ENCODE results near the gene TTBK2. TPM values are rescaled to one million over a fixed set of nuclear protein-coding genes. Genes with fewer than 3 reads are reported as not detected.

The TTBK2 gene
- total and polyA plus RNA-seq, 2 donors (not counting 3 experiments of a cell fraction or from before 2014, with no cell fraction given), result 4.4 to 17.1 TPM

GRCh38 chr15:42723068-42723467, 197.5 kb downstream of the TTBK2 start:
- FAIRE-seq, result peak; percentile 28
- H3K9me1 ChIP-seq (replicated peaks; ENCODE audit: control insufficient read depth, extremely low read depth, insufficient read depth, low read length), result no peaks in the 10 kb centered on the region
- dilution Hi-C loops (cut with MboI; ENCODE audit: extremely low pct_ligation_motif_present, low sequenced_read_pairs), result no loop called here

More at GRCh38 chr15:42723068-42723467, 197.5 kb downstream of the TTBK2 start:
- intact Hi-C loops (cut with micrococcal nuclease), result no loop called here
- no peak overlapping the region for H3K9ac ChIP-seq (replicated peaks; ENCODE audit: extremely low read depth, insufficient read depth, low read length)
- no peaks in the 10 kb centered on the region for H3K79me2 ChIP-seq (ENCODE audit: control insufficient read depth, insufficient read depth, low read length)
- no peak overlapping the region for H2AFZ ChIP-seq (ENCODE audit: low read depth, low read length)
- H3K27ac ChIP-seq (ENCODE audit: insufficient read depth, low read depth, low read length), result no peak overlapping the region
- peaks cover 18 to 47% of the 10 kb centered on the region in 2 experiments for H3K36me3 ChIP-seq (ENCODE audit: control insufficient read depth in 2 of 2, extremely low read depth in 1 of 2, insufficient read depth in 2 of 2, low read length in 2 of 2)
- CTCF ChIA-PET, result interaction anchor here (1.0 to 3.0 kb wide), 7 partner anchors 8 to 210 kb away, joined by 3 to 37 read pairs (median 5); no protein-coding TSS in a partner anchor
- no peak overlapping the region for H3K4me3 ChIP-seq (replicated peaks in 1 of 3; ENCODE audit: insufficient read depth in 1 of 3, low read depth in 1 of 3, low read length in 3 of 3)
- H3K4me1 ChIP-seq (ENCODE audit: control insufficient read depth, extremely low read depth, insufficient read depth, low read length), result no peaks in the 10 kb centered on the region
- TF ChIP-seq JUN (IDR thresholded peaks at IDR 0.05; ENCODE audit: borderline replicate concordance, insufficient read depth, insufficient read length, low read depth) (no peak), MAX (IDR thresholded peaks at IDR 0.05; ENCODE audit: insufficient read depth, insufficient read length) (no peak), CTCF (IDR thresholded peaks at IDR 0.05; ENCODE audit: extremely low read depth in 1 of 2, insufficient read depth in 1 of 2, low read depth in 1 of 2, low read length in 2 of 2) (no peak), POLR2AphosphoS5 (IDR thresholded peaks at IDR 0.05; ENCODE audit: insufficient read depth, low read depth, low read length) (no peak), MYC (IDR thresholded peaks at IDR 0.05; ENCODE audit: low read depth, low read length) (no peak), POLR2A (IDR thresholded peaks at IDR 0.05; ENCODE audit: low read depth, low read length) (no peak), GATA2 (IDR thresholded peaks at IDR 0.05; ENCODE audit: insufficient read depth, insufficient read length, low read depth, low read length) (no peak), EZH2 (IDR thresholded peaks at IDR 0.05; ENCODE audit: borderline replicate concordance, low read depth, low read length, severe bottlenecking) (no peak), FOS (IDR thresholded peaks at IDR 0.05; ENCODE audit: borderline replicate concordance, insufficient read depth, low read length) (no peak)
- peak; percentile 13 for DNase-seq (ENCODE audit: low read depth, low spot score)
- H4K20me1 ChIP-seq (replicated peaks; ENCODE audit: control insufficient read depth, extremely low read depth, insufficient read depth, low read length), result no peaks in the 10 kb centered on the region
- no peaks in the 10 kb centered on the region for H3K9me3 ChIP-seq (replicated peaks; ENCODE audit: control insufficient read depth, insufficient read depth, low read length)
- no peaks in the 10 kb centered on the region for H3K27me3 ChIP-seq (ENCODE audit: control insufficient read depth in 2 of 2, insufficient read depth in 2 of 2, low read length in 2 of 2)
- BruUV-seq (replicated peaks), result no TSS peak
- POLR2A ChIA-PET, result interaction anchor here (0.7 to 1.6 kb wide), 2 partner anchors 11 to 195 kb away, joined by 3 read pairs; no protein-coding TSS in a partner anchor
- no peak overlapping the region for H3K4me2 ChIP-seq (ENCODE audit: insufficient read depth, low read length)
